GM13977 (cell line): ENCODE measurements around the gene SLC66A2.
"Not testable (repeated sequence)": the region's sequence is repeated elsewhere in the genome, so short reads cannot be mapped to it uniquely, and the experiment has no call there.

Experiments
- DNase-seq: peaks from one replicate; pipeline ENCODE4 v3.0.0; 2012; ENCODE audit warnings: low spot score
- in situ Hi-C: fragments of 300-500 bp; cut with MboI; formaldehyde crosslinking; loops from one replicate; pipeline ENCODE4 v1.12.0; 2022; ENCODE audit warnings: low sequenced_read_pairs, low pct_unique_long_range_greater_than_20kb, mixed read lengths, inconsistent platforms; ENCODE audit not compliant: unreplicated experiment
- TF ChIP-seq, protein P1 (sequence below): IDR thresholded peaks from 2 replicates; pipeline ENCODE4 v1.5.1; 2012; ENCODE audit warnings: mild to moderate bottlenecking, control low read depth; ENCODE audit not compliant: insufficient read depth; ENCODE audit errors: extremely low read depth, missing control alignments

The SLC66A2 gene

DNA sequence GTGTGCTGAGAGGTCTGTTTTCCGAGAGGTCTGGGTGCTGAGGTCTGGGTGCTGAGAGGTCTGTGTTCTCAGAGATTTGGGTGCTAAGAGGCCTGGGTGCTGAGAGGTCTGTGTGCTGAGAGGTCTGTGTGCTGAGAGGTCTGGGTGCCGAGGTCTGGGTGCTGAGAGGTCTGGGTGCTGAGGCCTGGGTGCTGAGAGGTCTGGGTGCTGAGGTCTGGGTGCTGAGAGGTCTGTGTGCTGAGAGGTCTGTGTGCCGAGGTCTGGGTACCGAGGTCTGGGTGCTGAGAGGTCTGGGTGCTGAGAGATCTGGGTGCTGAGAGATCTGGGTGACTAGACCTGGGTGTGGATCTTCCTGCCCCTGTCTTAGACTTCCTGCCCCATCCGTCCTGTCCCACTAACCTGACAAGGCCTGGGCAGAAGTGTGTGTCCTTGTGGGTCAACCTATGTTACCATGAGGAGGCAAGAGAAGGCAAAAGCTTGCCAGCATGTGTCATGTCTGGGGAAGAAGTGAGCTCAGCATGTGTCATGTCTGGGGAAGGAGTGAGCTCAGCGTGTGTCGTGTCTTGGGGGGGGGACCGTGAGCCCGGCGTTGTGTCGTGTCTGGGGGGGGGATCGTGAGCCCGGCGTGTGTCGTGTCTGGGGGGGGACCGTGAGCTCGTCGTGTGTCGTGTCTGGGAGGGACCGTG, 84.4 kb downstream of the SLC66A2 start:
- no peak for DNase-seq
- in situ Hi-C loops, result no loop called here
- TF ChIP-seq, protein P1, sequence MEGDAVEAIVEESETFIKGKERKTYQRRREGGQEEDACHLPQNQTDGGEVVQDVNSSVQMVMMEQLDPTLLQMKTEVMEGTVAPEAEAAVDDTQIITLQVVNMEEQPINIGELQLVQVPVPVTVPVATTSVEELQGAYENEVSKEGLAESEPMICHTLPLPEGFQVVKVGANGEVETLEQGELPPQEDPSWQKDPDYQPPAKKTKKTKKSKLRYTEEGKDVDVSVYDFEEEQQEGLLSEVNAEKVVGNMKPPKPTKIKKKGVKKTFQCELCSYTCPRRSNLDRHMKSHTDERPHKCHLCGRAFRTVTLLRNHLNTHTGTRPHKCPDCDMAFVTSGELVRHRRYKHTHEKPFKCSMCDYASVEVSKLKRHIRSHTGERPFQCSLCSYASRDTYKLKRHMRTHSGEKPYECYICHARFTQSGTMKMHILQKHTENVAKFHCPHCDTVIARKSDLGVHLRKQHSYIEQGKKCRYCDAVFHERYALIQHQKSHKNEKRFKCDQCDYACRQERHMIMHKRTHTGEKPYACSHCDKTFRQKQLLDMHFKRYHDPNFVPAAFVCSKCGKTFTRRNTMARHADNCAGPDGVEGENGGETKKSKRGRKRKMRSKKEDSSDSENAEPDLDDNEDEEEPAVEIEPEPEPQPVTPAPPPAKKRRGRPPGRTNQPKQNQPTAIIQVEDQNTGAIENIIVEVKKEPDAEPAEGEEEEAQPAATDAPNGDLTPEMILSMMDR, result no peak

DNA sequence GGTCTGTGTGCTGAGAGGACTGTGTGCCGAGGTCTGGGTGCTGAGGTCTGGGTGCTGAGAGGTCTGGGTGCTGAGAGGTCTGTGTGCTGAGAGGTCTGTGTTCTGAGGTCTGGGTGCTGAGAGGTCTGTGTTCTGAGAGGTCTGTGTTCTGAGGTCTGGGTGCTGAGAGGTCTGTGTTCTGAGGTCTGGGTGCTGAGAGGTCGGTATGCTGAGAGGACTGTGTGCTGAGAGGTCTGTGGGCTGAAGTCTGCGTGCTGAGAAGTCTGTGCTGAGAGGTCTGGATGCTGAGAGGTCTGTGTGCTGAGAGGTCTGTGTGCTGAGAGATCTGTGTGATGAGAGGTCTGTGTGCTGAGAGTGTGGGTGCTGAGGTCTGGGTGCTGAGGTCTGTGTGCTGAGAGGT, 85.5 kb downstream of the SLC66A2 start:
- in situ Hi-C loops, DNase-seq: not testable (repeated sequence)

DNA sequence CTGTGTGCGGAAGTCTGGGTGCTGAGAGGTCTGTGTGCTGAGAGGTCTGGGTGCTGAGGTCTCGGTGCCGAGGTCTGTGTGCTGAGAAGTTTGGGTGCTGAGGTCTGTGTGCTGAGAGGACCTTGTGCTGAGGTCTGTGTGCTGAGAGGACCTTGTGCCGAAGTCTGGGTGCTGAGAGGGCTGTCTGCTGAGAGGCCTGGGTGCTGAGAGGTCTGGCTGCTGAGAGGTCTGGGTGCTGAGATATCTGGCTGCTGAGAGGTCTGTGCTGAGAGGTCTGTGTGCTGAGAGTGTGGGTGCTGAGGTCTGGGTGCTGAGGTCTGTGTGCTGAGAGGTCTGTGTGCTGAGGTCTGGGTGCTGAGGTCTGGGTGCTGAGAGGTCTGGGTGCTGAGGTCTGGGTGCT, 86.5 kb downstream of the SLC66A2 start:
- in situ Hi-C loops, DNase-seq: not testable (repeated sequence)

DNA sequence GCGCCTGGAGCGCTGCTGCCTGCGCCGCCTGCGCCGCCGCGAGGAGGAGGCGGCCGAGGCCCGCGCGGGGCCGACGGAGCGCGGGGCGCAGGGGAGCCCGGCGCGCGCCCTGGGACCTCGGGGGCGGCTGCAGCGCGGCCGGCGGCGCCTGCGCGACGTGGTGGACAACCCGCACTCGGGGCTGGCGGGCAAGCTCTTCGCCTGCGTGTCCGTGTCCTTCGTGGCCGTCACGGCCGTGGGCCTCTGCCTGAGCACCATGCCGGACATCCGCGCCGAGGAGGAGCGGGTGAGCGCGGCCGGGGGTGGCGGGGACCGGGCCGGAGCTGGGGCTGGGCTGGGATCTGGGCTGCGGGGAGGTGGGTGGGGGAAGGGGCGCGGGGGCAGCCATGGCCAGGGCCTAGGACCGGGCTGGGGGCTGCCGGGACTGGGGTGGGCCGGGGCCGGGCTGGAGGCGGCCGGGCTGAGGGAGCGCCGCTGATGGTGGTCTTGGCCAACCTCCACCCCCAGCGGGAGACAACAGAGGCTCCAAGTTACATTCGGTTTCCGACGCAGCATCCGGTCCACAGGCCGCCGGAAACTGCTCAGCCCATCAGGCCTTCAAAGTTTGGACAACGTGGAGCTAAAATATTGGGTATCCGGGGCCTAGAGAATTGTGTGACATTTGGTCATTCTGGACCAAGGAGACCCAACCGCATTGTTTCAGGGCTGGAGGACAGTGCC, 87.3 kb downstream of the SLC66A2 start:
- TF ChIP-seq, protein P1, result no peak
- DNase-seq, result no peak
- in situ Hi-C loops, result no loop called here

DNA sequence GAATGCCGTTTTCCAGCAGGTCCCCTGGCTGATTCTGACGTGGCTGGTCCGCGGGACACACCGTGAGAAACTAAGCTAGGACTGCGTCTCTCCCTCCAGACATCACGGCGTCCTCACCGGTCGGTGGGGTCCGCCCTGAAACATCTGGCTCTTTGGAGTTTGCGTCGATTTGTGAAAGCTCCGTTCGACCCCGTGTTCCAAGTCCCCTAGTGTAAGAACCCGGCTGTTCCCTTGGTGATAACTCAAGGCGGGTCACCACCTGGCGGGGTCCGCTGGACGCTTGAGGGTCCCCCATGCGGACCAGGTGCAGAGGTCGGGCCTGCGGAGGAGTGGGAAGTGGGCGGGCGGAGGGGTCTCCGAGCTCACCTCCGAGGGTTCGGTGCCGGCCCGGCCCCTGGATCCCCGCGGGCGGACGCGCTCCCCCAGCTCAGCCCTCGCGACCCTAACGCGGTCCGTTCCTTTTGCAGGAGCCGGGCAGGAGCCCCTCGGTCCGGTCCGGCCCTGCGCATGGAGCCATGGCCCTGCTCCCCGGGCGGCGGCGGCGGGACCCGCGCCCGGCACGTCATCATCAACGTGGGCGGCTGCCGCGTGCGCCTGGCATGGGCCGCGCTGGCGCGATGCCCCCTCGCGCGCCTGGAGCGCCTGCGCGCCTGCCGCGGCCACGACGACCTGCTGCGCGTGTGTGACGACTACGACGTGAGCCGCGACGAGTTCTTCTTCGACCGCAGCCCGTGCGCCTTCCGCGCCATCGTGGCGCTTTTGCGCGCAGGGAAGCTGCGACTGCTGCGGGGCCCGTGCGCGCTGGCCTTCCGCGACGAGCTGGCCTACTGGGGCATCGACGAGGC, 88.1 kb downstream of the SLC66A2 start:
- in situ Hi-C loops, result no loop called here
- TF ChIP-seq, protein P1, result no peak
- no peak for DNase-seq

DNA sequence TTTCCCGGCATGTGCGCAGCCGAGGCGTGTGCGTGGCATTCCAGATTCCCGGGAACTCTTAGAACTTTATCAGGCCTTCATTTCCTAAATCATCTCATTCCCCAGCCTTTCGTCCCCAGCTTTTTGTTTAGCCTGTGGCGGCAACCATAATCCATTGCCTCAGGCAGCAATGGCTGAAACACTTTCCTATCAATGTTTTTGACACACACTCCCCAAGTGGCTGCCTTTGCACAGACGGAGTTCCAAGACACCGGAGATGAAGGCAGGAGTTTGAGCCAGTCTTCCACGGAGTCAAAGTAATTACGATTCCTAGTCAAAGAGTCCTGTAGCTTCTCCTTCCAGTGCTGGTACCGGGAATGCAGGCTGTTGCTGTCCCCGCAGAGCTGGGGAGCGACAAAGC, 88.9 kb downstream of the SLC66A2 start:
- in situ Hi-C loops, result no loop called here
- DNase-seq, result no peak
- TF ChIP-seq, protein P1, result no peak

DNA sequence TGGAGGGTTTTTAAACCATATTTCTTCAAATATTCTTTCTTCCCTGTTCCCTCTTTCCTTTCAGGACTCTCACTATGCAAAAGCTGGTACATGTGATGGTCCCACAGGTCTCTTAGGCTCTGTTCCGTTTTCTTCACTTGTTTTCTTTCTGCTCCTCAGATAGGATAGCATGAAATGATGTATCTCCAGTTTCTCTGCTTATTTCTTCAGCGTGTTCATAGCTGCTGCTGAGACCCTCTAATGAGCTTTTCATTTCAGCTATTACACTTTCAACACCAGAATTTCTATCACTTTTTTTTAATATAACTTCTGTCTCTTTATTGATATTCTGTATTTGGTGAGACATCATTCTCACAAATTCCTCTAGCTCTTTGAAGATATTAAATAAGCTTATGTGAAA, 89.8 kb downstream of the SLC66A2 start:
- in situ Hi-C loops, result no loop called here
- TF ChIP-seq, protein P1, result no peak
- no peak for DNase-seq
